GM19397 (cell line): Measurements from ENCODE around the gene DSCAML1.
"Not testable (repeated sequence)": the region's sequence is repeated elsewhere in the genome, so short reads cannot be mapped to it uniquely, and the experiment has no call there.

Experiments used
- ATAC-seq: cut with Tn5 transposase; IDR thresholded peaks from one replicate; pipeline ENCODE4 v1.9.1; 2021; ENCODE audit warnings: mild to moderate bottlenecking, moderate library complexity; ENCODE audit not compliant: unreplicated experiment

The DSCAML1 gene

GRCh38 chr11:117820071-117820470 lies 23.1 kb upstream of the DSCAML1 start:
- ATAC-seq, result no peak

GRCh38 chr11:117819096-117820040 lies 22.4 kb upstream of the DSCAML1 start:
- no peak for ATAC-seq

- ATAC-seq, result peak; percentile 11
These were observed 21.2 kb upstream of the DSCAML1 start for GRCh38 chr11:117818041-117818873.

- peak; percentile 23 for ATAC-seq
These were observed 20.5 kb upstream of the DSCAML1 start for GRCh38 chr11:117817368-117818040.

- ATAC-seq, result no peak
These were observed 19.9 kb upstream of the DSCAML1 start for GRCh38 chr11:117816846-117817367.

GRCh38 chr11:117816151-117816741 lies 19.2 kb upstream of the DSCAML1 start:
- ATAC-seq, result no peak

- peak; percentile 39 for ATAC-seq
These were observed 18.3 kb upstream of the DSCAML1 start for GRCh38 chr11:117815262-117815803.

GRCh38 chr11:117814766-117815261 lies 17.8 kb upstream of the DSCAML1 start:
- peak; percentile 40 for ATAC-seq

- ATAC-seq, result peak; percentile 1
These were observed 17.3 kb upstream of the DSCAML1 start for GRCh38 chr11:117814204-117814765.

- ATAC-seq, result not testable (repeated sequence)
These were observed 13.0 kb upstream of the DSCAML1 start for GRCh38 chr11:117810056-117810451.

GRCh38 chr11:117809236-117810055 lies 12.4 kb upstream of the DSCAML1 start:
- ATAC-seq, result no peak

GRCh38 chr11:117808784-117809183 lies 11.8 kb upstream of the DSCAML1 start:
- ATAC-seq, result no peak

GRCh38 chr11:117807482-117808327 lies 10.7 kb upstream of the DSCAML1 start:
- ATAC-seq, result no peak

GRCh38 chr11:117806846-117807245 lies 9.8 kb upstream of the DSCAML1 start:
- ATAC-seq, result no peak

- ATAC-seq, result no peak
These were observed 8.0 kb upstream of the DSCAML1 start for GRCh38 chr11:117805045-117805444.

- no peak for ATAC-seq
These were observed 6.9 kb upstream of the DSCAML1 start for GRCh38 chr11:117803896-117804295.

- ATAC-seq, result no peak
These were observed 2.6 kb upstream of the DSCAML1 start for GRCh38 chr11:117799634-117800033.

GRCh38 chr11:117796456-117796871 lies 552 bp downstream of the DSCAML1 start:
- ATAC-seq, result no peak
